EH (cell line): ENCODE measurements around the gene ELF3.
"Not testable (repeated sequence)": the region's sequence is repeated elsewhere in the genome, so short reads cannot be mapped to it uniquely, and the experiment has no call there.

Experiments
- DNase-seq: peaks from one replicate; pipeline ENCODE4 v3.0.0-alpha.2; 2015; ENCODE audit warnings: low read depth

Gene ELF3

GRCh38 chr1:202010180-202011015 lies at the start of gene ELF3:
Gene ELF3, plus strand, starts transcription at chr1:202010587. Its CDS starts 550 bp downstream, at chr1:202011137.
- DNase-seq, result no peak

- DNase-seq, result not testable (repeated sequence)
Observed at GRCh38 chr1:201962382-201962781, 48.0 kb upstream of the ELF3 start.

- DNase-seq, result peak; percentile 81
Observed at GRCh38 chr1:201964261-201964660, 46.1 kb upstream of the ELF3 start.

- no peak for DNase-seq
Observed at GRCh38 chr1:201966171-201966570, 44.2 kb upstream of the ELF3 start.

GRCh38 chr1:201968202-201968925 lies 42.0 kb upstream of the ELF3 start:
- DNase-seq, result no peak

GRCh38 chr1:201970334-201971159 lies 39.8 kb upstream of the ELF3 start:
- peak; percentile 74 for DNase-seq

- no peak for DNase-seq
Observed at GRCh38 chr1:201982082-201982622, 28.2 kb upstream of the ELF3 start.

GRCh38 chr1:201982623-201983379 lies 27.6 kb upstream of the ELF3 start, which contains the start of gene RNPEP:
Gene RNPEP, plus strand, starts transcription at chr1:201982648. Its CDS starts 19 bp downstream, at chr1:201982667.
- peak; percentile 90 for DNase-seq

GRCh38 chr1:201983380-201983805 lies 27.0 kb upstream of the ELF3 start:
- no peak for DNase-seq

GRCh38 chr1:201984446-201984845 lies 25.9 kb upstream of the ELF3 start:
- no peak for DNase-seq

- DNase-seq, result no peak
Observed at GRCh38 chr1:201985355-201985754, 25.0 kb upstream of the ELF3 start.

GRCh38 chr1:201988601-201989000 lies 21.8 kb upstream of the ELF3 start:
- DNase-seq, result no peak

- DNase-seq, result no peak
Observed at GRCh38 chr1:201989354-201990128, 20.8 kb upstream of the ELF3 start.

- no peak for DNase-seq
Observed at GRCh38 chr1:201990427-201990826, 20.0 kb upstream of the ELF3 start.

- DNase-seq, result peak; percentile 64
Observed at GRCh38 chr1:201999625-202000238, 10.7 kb upstream of the ELF3 start.

GRCh38 chr1:202002507-202002906 lies 7.9 kb upstream of the ELF3 start:
- DNase-seq, result no peak

GRCh38 chr1:202004711-202005110 lies 5.7 kb upstream of the ELF3 start:
- DNase-seq, result no peak

- peak; percentile 62 for DNase-seq
Observed at GRCh38 chr1:202005958-202006357, 4.4 kb upstream of the ELF3 start.

GRCh38 chr1:202007304-202007703 lies 3.1 kb upstream of the ELF3 start:
- DNase-seq, result no peak
